Measurements from ENCODE around the gene DAGLB. TPM values are rescaled to one million over a fixed set of nuclear protein-coding genes. Genes with fewer than 3 reads are reported as not detected.

DAGLB gene
- polyA plus RNA-seq, 1 donor (not counting 4 experiments of a cell fraction or from before 2014, with no cell fraction given) = 15.5 TPM

DNA sequence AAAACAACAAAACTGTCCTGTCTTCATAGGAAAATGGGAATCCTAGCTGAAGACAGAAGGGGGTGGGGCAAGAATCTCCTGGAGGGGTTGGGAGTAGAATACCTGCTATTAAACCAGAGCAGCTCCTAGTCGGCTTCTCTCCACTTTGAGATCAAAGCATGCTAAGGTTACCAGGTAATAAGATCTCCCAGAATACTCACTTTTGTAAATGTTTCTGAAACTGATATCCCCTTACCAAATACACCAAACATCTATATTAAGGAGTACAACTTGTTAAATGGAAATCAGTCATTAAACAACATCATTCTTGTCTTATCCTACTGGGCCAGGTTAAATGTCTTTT, 29.5 kb upstream of the DAGLB start:
- H3K9me3 ChIP-seq (ENCODE audit: control insufficient read depth, low read depth, low read length) = no peaks in the 10 kb centered on the region
- peaks cover 95% of the 10 kb centered on the region for H3K79me2 ChIP-seq (ENCODE audit: control insufficient read depth, insufficient read depth, low read length)
- dilution Hi-C loops (cut with MboI; ENCODE audit: extremely low pct_ligation_motif_present, low sequenced_read_pairs) = no loop called here
- H3K4me3 ChIP-seq (ENCODE audit: control insufficient read depth in 2 of 3, extremely low read depth in 1 of 3, insufficient read depth in 2 of 3, low read depth in 1 of 3, low read length in 3 of 3) = no peak overlapping the region
- H3K27me3 ChIP-seq (ENCODE audit: control insufficient read depth, extremely low read depth, insufficient read depth, low read length) = no peaks in the 10 kb centered on the region
- H4K20me1 ChIP-seq (ENCODE audit: control insufficient read depth, extremely low read depth, insufficient read depth, low read length) = peaks cover 40% of the 10 kb centered on the region
- no peaks in the 10 kb centered on the region for H3K9me1 ChIP-seq (ENCODE audit: control insufficient read depth, extremely low read depth, insufficient read depth, low read length)
- H2AFZ ChIP-seq (ENCODE audit: control insufficient read depth, low read length) = no peak overlapping the region
- no peak overlapping the region for H3K4me2 ChIP-seq (ENCODE audit: control insufficient read depth, extremely low read depth, insufficient read depth, low read depth, low read length)
- TF ChIP-seq, protein P1, sequence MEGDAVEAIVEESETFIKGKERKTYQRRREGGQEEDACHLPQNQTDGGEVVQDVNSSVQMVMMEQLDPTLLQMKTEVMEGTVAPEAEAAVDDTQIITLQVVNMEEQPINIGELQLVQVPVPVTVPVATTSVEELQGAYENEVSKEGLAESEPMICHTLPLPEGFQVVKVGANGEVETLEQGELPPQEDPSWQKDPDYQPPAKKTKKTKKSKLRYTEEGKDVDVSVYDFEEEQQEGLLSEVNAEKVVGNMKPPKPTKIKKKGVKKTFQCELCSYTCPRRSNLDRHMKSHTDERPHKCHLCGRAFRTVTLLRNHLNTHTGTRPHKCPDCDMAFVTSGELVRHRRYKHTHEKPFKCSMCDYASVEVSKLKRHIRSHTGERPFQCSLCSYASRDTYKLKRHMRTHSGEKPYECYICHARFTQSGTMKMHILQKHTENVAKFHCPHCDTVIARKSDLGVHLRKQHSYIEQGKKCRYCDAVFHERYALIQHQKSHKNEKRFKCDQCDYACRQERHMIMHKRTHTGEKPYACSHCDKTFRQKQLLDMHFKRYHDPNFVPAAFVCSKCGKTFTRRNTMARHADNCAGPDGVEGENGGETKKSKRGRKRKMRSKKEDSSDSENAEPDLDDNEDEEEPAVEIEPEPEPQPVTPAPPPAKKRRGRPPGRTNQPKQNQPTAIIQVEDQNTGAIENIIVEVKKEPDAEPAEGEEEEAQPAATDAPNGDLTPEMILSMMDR (optimal IDR thresholded peaks at IDR 0.05 in 1 of 3, IDR thresholded peaks at IDR 0.05 in 1 of 3, conservative IDR thresholded peaks at IDR 0.05 in 1 of 3; ENCODE audit: extremely low read depth in 1 of 3, insufficient read depth in 2 of 3, low read length in 3 of 3) = no peak
- no peak for TF ChIP-seq EZH2 (IDR thresholded peaks at IDR 0.05; ENCODE audit: low read length)
- H3K27ac ChIP-seq (ENCODE audit: control insufficient read depth, insufficient read depth, low read length) = no peak overlapping the region
- no peak overlapping the region for H3K9ac ChIP-seq (ENCODE audit: control insufficient read depth, extremely low read depth, insufficient read depth, low read length)
- peaks cover 16 to 28% of the 10 kb centered on the region in 2 experiments for H3K36me3 ChIP-seq (ENCODE audit: control insufficient read depth in 2 of 2, extremely low read depth in 1 of 2, insufficient read depth in 2 of 2, low read length in 2 of 2)
- peaks cover 2% of the 10 kb centered on the region for H3K4me1 ChIP-seq (ENCODE audit: control insufficient read depth, extremely low read depth, insufficient read depth, low read length)
- no peak for DNase-seq (ENCODE audit: low read depth, low spot score)
- no peak for FAIRE-seq

DNA sequence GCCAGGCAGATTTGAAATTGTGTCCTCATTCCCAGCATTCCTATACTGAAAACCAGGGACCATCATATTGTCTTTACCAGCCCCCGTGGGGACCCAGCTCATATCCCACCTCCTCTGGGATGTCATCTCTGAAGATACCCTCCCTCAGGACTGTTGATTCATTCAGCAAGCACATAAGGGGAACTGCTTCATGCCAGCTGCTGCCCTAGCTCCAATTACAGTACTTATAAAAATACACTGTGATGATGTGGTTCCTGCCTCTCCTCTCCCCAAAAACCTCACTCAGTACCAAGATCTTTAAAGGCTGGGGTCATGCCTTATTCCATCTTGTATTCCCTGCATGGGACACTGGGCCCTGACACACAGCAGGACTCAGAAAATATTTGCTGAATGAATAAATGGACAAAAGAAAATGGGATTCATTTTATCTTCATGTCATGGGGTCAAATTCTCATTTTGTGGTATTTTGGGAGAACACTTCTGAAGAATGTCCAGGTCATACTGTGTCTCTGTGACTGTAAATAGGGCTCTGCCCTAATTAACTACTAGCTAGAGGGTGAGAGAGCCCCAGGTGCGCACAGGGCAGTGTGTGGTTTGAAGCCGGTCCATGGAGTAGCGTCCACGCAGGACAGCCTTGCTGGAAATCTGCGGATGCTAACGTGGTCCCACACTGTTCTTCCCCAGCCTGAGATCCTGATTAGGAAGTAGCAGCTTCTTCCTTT, 29.0 kb upstream of the DAGLB start:
- dilution Hi-C loops (cut with MboI; ENCODE audit: extremely low pct_ligation_motif_present, low sequenced_read_pairs) = no loop called here
- no peak overlapping the region for H3K4me2 ChIP-seq (ENCODE audit: control insufficient read depth, extremely low read depth, insufficient read depth, low read depth, low read length)
- H3K27me3 ChIP-seq (ENCODE audit: control insufficient read depth, extremely low read depth, insufficient read depth, low read length) = no peaks in the 10 kb centered on the region
- no peak overlapping the region for H2AFZ ChIP-seq (ENCODE audit: control insufficient read depth, low read length)
- peaks cover 36% of the 10 kb centered on the region for H4K20me1 ChIP-seq (ENCODE audit: control insufficient read depth, extremely low read depth, insufficient read depth, low read length)
- no peaks in the 10 kb centered on the region for H3K4me1 ChIP-seq (ENCODE audit: control insufficient read depth, extremely low read depth, insufficient read depth, low read length)
- peaks cover 93% of the 10 kb centered on the region for H3K79me2 ChIP-seq (ENCODE audit: control insufficient read depth, insufficient read depth, low read length)
- FAIRE-seq (no peak), DNase-seq (ENCODE audit: low read depth, low spot score) (no peak)
- TF ChIP-seq EZH2 (IDR thresholded peaks at IDR 0.05; ENCODE audit: low read length) = no peak
- TF ChIP-seq, protein P1 (optimal IDR thresholded peaks at IDR 0.05 in 1 of 3, IDR thresholded peaks at IDR 0.05 in 1 of 3, conservative IDR thresholded peaks at IDR 0.05 in 1 of 3; ENCODE audit: extremely low read depth in 1 of 3, insufficient read depth in 2 of 3, low read length in 3 of 3) = no peak
- no peaks in the 10 kb centered on the region for H3K9me1 ChIP-seq (ENCODE audit: control insufficient read depth, extremely low read depth, insufficient read depth, low read length)
- no peak overlapping the region for H3K27ac ChIP-seq (ENCODE audit: control insufficient read depth, insufficient read depth, low read length)
- no peaks in the 10 kb centered on the region for H3K9me3 ChIP-seq (ENCODE audit: control insufficient read depth, low read depth, low read length)
- H3K4me3 ChIP-seq (ENCODE audit: control insufficient read depth in 2 of 3, extremely low read depth in 1 of 3, insufficient read depth in 2 of 3, low read depth in 1 of 3, low read length in 3 of 3) = no peak overlapping the region
- peaks cover 18 to 28% of the 10 kb centered on the region in 2 experiments for H3K36me3 ChIP-seq (ENCODE audit: control insufficient read depth in 2 of 2, extremely low read depth in 1 of 2, insufficient read depth in 2 of 2, low read length in 2 of 2)
- no peak overlapping the region for H3K9ac ChIP-seq (ENCODE audit: control insufficient read depth, extremely low read depth, insufficient read depth, low read length)
